Vagina (tissue), 2 donors: ENCODE measurements around the gene SPTLC1.

Experiments
- POLR2A ChIP-seq, 2 donors: fragments of 450-650 bp; IDR thresholded peaks; one replicate each; pipeline ENCODE4 v1.6.1; 2017; ENCODE audit warnings: antibody characterized with exemption in 2 of 2, mild to moderate bottlenecking in 2 of 2, moderate library complexity in 2 of 2
- POLR2AphosphoS5 ChIP-seq, 2 donors: sonication (generic); formaldehyde crosslinking; IDR thresholded peaks; one replicate each; pipeline ENCODE4 v1.9.0; 2017; ENCODE audit warnings: antibody characterized with exemption in 2 of 2, mild to moderate bottlenecking in 2 of 2, low read depth in 1 of 2; ENCODE audit not compliant: insufficient read depth in 1 of 2
- TF ChIP-seq, protein P1 (sequence below), 3 experiments: fragments of 450-650 bp in 2 of 3; fragments of 200-600 bp in 1 of 3; sonication (generic) in 1 of 3; IDR thresholded peaks; one replicate each; pipeline ENCODE4 v1.5.1; 2017 to 2019; ENCODE audit warnings: antibody characterized with exemption in 3 of 3, mild to moderate bottlenecking in 2 of 3, moderate library complexity in 2 of 3

DNA sequence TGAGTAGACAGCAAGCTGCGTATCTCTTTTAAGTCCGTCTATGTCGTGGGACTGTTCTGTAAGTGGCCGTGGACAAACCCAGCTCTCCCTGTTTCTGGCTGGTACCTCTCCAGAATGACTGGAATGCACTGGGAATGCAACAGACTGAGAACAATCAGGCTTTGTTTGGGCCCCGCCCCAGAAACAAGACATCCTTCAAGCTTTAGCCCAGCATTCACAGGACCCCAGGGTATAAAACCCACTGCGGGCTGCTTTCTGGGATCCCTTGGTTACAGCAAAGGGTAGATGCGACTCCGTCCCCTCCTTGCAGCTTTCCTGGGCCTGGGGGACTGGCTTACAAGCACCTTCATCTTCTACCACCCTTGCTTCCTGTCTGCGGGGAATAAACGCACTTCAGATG lies 45.6 kb upstream of the SPTLC1 start:
- TF ChIP-seq, protein P1, sequence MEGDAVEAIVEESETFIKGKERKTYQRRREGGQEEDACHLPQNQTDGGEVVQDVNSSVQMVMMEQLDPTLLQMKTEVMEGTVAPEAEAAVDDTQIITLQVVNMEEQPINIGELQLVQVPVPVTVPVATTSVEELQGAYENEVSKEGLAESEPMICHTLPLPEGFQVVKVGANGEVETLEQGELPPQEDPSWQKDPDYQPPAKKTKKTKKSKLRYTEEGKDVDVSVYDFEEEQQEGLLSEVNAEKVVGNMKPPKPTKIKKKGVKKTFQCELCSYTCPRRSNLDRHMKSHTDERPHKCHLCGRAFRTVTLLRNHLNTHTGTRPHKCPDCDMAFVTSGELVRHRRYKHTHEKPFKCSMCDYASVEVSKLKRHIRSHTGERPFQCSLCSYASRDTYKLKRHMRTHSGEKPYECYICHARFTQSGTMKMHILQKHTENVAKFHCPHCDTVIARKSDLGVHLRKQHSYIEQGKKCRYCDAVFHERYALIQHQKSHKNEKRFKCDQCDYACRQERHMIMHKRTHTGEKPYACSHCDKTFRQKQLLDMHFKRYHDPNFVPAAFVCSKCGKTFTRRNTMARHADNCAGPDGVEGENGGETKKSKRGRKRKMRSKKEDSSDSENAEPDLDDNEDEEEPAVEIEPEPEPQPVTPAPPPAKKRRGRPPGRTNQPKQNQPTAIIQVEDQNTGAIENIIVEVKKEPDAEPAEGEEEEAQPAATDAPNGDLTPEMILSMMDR (IDR thresholded peaks at IDR 0.05): no peak
- TF ChIP-seq POLR2A (IDR thresholded peaks at IDR 0.05) (no peak), POLR2AphosphoS5 (IDR thresholded peaks at IDR 0.05; ENCODE audit: insufficient read depth in 1 of 2, low read depth in 1 of 2) (no peak)
